T-helper 2 cell (primary cell): ENCODE results near the gene FHIT.

Experiments
- DNase-seq, 5 experiments: peaks; one replicate each; pipeline versions ENCODE4 v3.0.0 to v3.0.0-alpha.2; 2012 to 2022

FHIT gene

GRCh38 chr3:60444898-60445437, 806.3 kb downstream of the FHIT start:
- no peak for DNase-seq

GRCh38 chr3:60440869-60441268, 810.4 kb downstream of the FHIT start:
- no peak for DNase-seq

GRCh38 chr3:60435941-60436650, 815.2 kb downstream of the FHIT start:
- no peak for DNase-seq

- no peak for DNase-seq
Measured at GRCh38 chr3:60434950-60435349, 816.3 kb downstream of the FHIT start.

GRCh38 chr3:60434323-60434722, 816.9 kb downstream of the FHIT start:
- DNase-seq = no peak

GRCh38 chr3:60431599-60431958, 819.7 kb downstream of the FHIT start:
- DNase-seq = no peak

- DNase-seq = peak in 1 of 5 experiments; percentile 18
Measured at GRCh38 chr3:60430205-60430604, 821.0 kb downstream of the FHIT start.

GRCh38 chr3:60427109-60427508, 824.1 kb downstream of the FHIT start:
- no peak for DNase-seq

GRCh38 chr3:60424942-60425341, 826.3 kb downstream of the FHIT start:
- DNase-seq = no peak

- no peak for DNase-seq
Measured at GRCh38 chr3:60424034-60424433, 827.2 kb downstream of the FHIT start.

- DNase-seq = no peak
Measured at GRCh38 chr3:60423556-60423955, 827.7 kb downstream of the FHIT start.

- no peak for DNase-seq
Measured at GRCh38 chr3:60421749-60422446, 829.4 kb downstream of the FHIT start.

GRCh38 chr3:60417576-60417975, 833.7 kb downstream of the FHIT start:
- DNase-seq = no peak

GRCh38 chr3:60414011-60414410, 837.2 kb downstream of the FHIT start:
- DNase-seq = no peak

- DNase-seq = no peak
Measured at GRCh38 chr3:60413551-60413950, 837.7 kb downstream of the FHIT start.

GRCh38 chr3:60403866-60404265, 847.4 kb downstream of the FHIT start:
- DNase-seq = no peak

GRCh38 chr3:60402931-60403330, 848.3 kb downstream of the FHIT start:
- no peak for DNase-seq

- no peak for DNase-seq
Measured at GRCh38 chr3:60399861-60400845, 851.1 kb downstream of the FHIT start.

- DNase-seq = no peak
Measured at GRCh38 chr3:60399292-60399691, 852.0 kb downstream of the FHIT start.

- DNase-seq = no peak
Measured at GRCh38 chr3:60395173-60395762, 856.0 kb downstream of the FHIT start.

- no peak for DNase-seq
Measured at GRCh38 chr3:60393946-60394345, 857.3 kb downstream of the FHIT start.

- no peak for DNase-seq
Measured at GRCh38 chr3:60392501-60392900, 858.8 kb downstream of the FHIT start.

- DNase-seq = no peak
Measured at GRCh38 chr3:60391292-60391691, 860.0 kb downstream of the FHIT start.
